HG03442 (cell line): ENCODE data around the gene RPP25L.
"Not testable (repeated sequence)": the region's sequence is repeated elsewhere in the genome, so short reads cannot be mapped to it uniquely, and the experiment has no call there.

Source experiments
- ATAC-seq: cut with Tn5 transposase; IDR thresholded peaks from one replicate; pipeline ENCODE4 v1.9.1; 2021; ENCODE audit warnings: mild to moderate bottlenecking, moderate library complexity; ENCODE audit not compliant: unreplicated experiment

The RPP25L gene

GRCh38 chr9:34611811-34612787, at the start of gene RPP25L:
RPP25L (minus strand) TSS chr9:34612097; CDS start chr9:34611296, 801 bp downstream.
- ATAC-seq = peak; percentile 83

- no peak for ATAC-seq
Observed at GRCh38 chr9:34659592-34660253, 47.8 kb upstream of the RPP25L start.

GRCh38 chr9:34658461-34658860, 46.6 kb upstream of the RPP25L start:
- no peak for ATAC-seq

- ATAC-seq = no peak
Observed at GRCh38 chr9:34656992-34657391, 45.1 kb upstream of the RPP25L start.

GRCh38 chr9:34655394-34655793, 43.5 kb upstream of the RPP25L start:
- ATAC-seq = no peak

- no peak for ATAC-seq
Observed at GRCh38 chr9:34654323-34655051, 42.6 kb upstream of the RPP25L start.

- no peak for ATAC-seq
Observed at GRCh38 chr9:34653151-34654072, 41.5 kb upstream of the RPP25L start.

- no peak for ATAC-seq
Observed at GRCh38 chr9:34652602-34653000, 40.7 kb upstream of the RPP25L start.

- no peak for ATAC-seq
Observed at GRCh38 chr9:34651876-34652601, 40.1 kb upstream of the RPP25L start, which contains the start of gene IL11RA. IL11RA (plus strand) TSS chr9:34652185; CDS start chr9:34655218, 3,033 bp downstream.

GRCh38 chr9:34651321-34651720, 39.4 kb upstream of the RPP25L start:
- no peak for ATAC-seq

- ATAC-seq = no peak
Observed at GRCh38 chr9:34650816-34651215, 38.9 kb upstream of the RPP25L start.

- ATAC-seq = no peak
Observed at GRCh38 chr9:34648673-34649072, 36.8 kb upstream of the RPP25L start.

GRCh38 chr9:34647651-34648050, 35.8 kb upstream of the RPP25L start:
- no peak for ATAC-seq

GRCh38 chr9:34647084-34647403, 35.1 kb upstream of the RPP25L start:
- no peak for ATAC-seq

- peak; percentile 79 for ATAC-seq
Observed at GRCh38 chr9:34646211-34647083, 34.5 kb upstream of the RPP25L start, which contains the start of gene GALT. GALT (plus strand) TSS chr9:34646675; CDS start chr9:34646705, 30 bp downstream.

GRCh38 chr9:34644766-34645314, 32.9 kb upstream of the RPP25L start:
- no peak for ATAC-seq

GRCh38 chr9:34642679-34643078, 30.8 kb upstream of the RPP25L start:
- no peak for ATAC-seq

- ATAC-seq = not testable (repeated sequence)
Observed at GRCh38 chr9:34639322-34639721, 27.4 kb upstream of the RPP25L start.
